Hepatocyte (in vitro differentiated cells): Measurements from ENCODE around the gene ZNF432.

ENCODE experiments used
- EZH2 ChIP-seq: fragments of 200-600 bp; sonication (generic); IDR thresholded peaks from 2 replicates; pipeline ENCODE4 v1.6.1; 2016; ENCODE audit warnings: antibody characterized with exemption, mild to moderate bottlenecking, borderline replicate concordance
- EZH2phosphoT487 ChIP-seq: fragments of 200-600 bp; sonication (generic); IDR thresholded peaks from one replicate; pipeline ENCODE4 v1.6.1; 2018; ENCODE audit warnings: antibody characterized with exemption, mild to moderate bottlenecking, low read depth, moderate library complexity; ENCODE audit not compliant: unreplicated experiment, severe bottlenecking
- TF ChIP-seq, protein P1 (sequence below): fragments of 200-600 bp; sonication (generic); IDR thresholded peaks from 2 replicates; pipeline ENCODE4 v1.5.1; 2016; ENCODE audit warnings: antibody characterized with exemption, mild to moderate bottlenecking; ENCODE audit not compliant: poor library complexity

DNA sequence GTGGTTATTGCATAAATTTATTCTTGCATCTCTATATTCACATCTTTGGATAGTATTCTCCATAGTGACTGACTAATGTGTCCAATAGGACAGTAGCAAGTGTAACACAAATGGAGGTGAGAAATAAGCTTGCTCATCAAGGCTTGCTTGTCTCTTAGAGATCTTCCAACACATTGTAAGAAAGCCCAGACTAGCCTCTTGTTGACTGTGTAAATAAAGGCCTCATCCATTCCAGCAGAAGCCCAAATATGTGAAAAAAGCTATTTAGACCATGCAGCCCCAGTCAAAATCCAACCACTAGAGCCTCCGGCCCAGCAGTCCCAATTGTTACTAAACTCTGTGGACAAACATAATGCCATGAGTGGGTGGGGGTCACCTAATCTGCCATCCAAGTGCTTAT lies 38.0 kb downstream of the ZNF432 start:
- TF ChIP-seq, protein P1, sequence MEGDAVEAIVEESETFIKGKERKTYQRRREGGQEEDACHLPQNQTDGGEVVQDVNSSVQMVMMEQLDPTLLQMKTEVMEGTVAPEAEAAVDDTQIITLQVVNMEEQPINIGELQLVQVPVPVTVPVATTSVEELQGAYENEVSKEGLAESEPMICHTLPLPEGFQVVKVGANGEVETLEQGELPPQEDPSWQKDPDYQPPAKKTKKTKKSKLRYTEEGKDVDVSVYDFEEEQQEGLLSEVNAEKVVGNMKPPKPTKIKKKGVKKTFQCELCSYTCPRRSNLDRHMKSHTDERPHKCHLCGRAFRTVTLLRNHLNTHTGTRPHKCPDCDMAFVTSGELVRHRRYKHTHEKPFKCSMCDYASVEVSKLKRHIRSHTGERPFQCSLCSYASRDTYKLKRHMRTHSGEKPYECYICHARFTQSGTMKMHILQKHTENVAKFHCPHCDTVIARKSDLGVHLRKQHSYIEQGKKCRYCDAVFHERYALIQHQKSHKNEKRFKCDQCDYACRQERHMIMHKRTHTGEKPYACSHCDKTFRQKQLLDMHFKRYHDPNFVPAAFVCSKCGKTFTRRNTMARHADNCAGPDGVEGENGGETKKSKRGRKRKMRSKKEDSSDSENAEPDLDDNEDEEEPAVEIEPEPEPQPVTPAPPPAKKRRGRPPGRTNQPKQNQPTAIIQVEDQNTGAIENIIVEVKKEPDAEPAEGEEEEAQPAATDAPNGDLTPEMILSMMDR = no peak
- no peak for TF ChIP-seq EZH2
- TF ChIP-seq EZH2phosphoT487 = no peak
